ENCODE data around the gene NTM. TPM values are rescaled to one million over a fixed set of nuclear protein-coding genes. Genes with fewer than 3 reads are reported as not detected.

The NTM gene
- total and polyA plus RNA-seq, 9 donors, result 0.16 to 8.5 (median 0.55) TPM; not detected in 3

DNA sequence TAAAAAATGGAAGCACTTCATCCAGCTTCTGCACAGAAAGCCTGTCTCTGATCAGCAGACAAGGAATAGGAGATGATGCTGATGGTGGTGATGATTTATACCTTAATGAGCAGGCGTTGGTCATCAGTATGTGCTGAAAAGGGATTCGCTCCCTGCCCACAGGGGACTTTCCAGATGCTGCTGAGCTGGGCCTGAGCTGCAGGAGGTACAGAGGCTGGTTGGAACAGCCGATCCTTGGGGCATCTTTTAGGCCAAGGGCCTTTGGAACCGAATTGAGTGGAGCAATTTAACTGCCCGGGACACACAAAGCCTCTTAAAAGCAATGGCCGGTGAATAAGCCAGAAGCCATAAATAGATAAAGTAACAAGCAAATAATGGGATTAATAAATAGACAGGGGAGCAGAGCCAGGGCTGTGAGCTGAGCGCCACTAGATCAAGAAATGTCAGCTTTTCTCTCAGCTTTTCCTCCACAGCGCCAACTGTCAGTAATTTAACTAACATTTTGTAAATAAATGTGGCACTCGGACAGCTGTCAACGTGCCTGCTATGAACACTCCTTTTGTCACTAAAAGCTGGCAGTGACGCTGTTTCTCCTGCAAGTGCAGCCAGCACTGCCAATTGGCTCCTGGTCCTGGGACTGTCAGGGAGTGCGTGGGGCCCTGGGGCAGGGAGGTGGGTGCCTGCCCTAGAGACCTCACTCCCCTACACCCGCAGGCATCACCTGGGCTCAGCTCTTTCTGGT is 562.3 kb downstream of the NTM start:
- H3K4me3 ChIP-seq, result no peak overlapping the region
- H3K9me3 ChIP-seq, result no peaks in the 10 kb centered on the region
- H3K27ac ChIP-seq, result no peak overlapping the region
- DNase-seq, result no peak
- WGBS, 3 donors, result 77 to 83% (median 82%) methylated on average over 13 of the region's 13 CpGs
- no peaks in the 10 kb centered on the region for H3K27me3 ChIP-seq
- H3K36me3 ChIP-seq, result no peaks in the 10 kb centered on the region
- no peaks in the 10 kb centered on the region for H3K4me1 ChIP-seq (ENCODE audit: insufficient read depth)
- TF ChIP-seq EP300 (IDR thresholded peaks at IDR 0.05) (no peak), POLR2A (IDR thresholded peaks at IDR 0.05) (no peak), CTCF (IDR thresholded peaks at IDR 0.05) (no peak)
- intact Hi-C loops (cut with DNase I), result no loop called here

DNA sequence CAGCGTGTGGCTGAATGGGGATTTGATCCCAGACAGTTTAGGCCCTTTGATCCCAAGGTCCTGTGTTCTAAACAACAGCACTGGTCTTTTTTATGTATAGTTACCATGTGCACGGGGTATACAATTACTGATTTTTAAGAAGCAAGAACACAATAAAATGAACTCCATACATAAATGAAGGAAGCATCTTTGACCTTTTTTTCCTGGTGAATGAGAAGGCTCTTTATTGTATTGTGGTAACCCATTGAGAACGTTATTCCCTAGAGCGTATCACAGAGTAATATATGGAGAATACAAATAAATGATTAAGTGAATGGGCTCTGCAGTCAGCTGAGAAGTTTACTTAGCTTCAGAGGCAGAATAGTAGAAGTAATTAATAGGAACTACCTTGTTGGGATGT is 563.6 kb downstream of the NTM start:
- no peaks in the 10 kb centered on the region for H3K27me3 ChIP-seq
- DNase-seq, result no peak

GRCh38 chr11:131938351-131938751 is 567.9 kb downstream of the NTM start:
- no peaks in the 10 kb centered on the region for H3K27me3 ChIP-seq
- H3K9me3 ChIP-seq, result no peaks in the 10 kb centered on the region
- no peak for TF ChIP-seq POLR2A (IDR thresholded peaks at IDR 0.05)
- no peak for TF ChIP-seq EP300 (IDR thresholded peaks at IDR 0.05)
- TF ChIP-seq CTCF (IDR thresholded peaks at IDR 0.05), result no peak
- intact Hi-C loops (cut with DNase I), result no loop called here
- H3K4me3 ChIP-seq, result no peak overlapping the region
- 75 to 86% (median 82%) methylated on average over 6 of the region's 6 CpGs for WGBS, 3 donors
- H3K36me3 ChIP-seq, result no peaks in the 10 kb centered on the region
- H3K4me1 ChIP-seq (ENCODE audit: insufficient read depth), result no peaks in the 10 kb centered on the region
- no peak overlapping the region for H3K27ac ChIP-seq
- DNase-seq, result no peak

More for the DNA sequence above, 563.6 kb downstream of the NTM start:
- Histone ChIP-seq H3K4me1 (ENCODE audit: insufficient read depth) (no peaks in the 10 kb centered on the region), H3K9me3 (no peaks in the 10 kb centered on the region), H3K36me3 (no peaks in the 10 kb centered on the region), H3K4me3 (no peak overlapping the region), H3K27ac (no peak overlapping the region)
- intact Hi-C loops (cut with DNase I), result no loop called here
- TF ChIP-seq CTCF (IDR thresholded peaks at IDR 0.05), result no peak
- TF ChIP-seq EP300 (IDR thresholded peaks at IDR 0.05), result no peak
- TF ChIP-seq POLR2A (IDR thresholded peaks at IDR 0.05), result no peak
- 77 to 89% (median 84%) methylated on average over 4 of the region's 4 CpGs for WGBS, 3 donors

DNA sequence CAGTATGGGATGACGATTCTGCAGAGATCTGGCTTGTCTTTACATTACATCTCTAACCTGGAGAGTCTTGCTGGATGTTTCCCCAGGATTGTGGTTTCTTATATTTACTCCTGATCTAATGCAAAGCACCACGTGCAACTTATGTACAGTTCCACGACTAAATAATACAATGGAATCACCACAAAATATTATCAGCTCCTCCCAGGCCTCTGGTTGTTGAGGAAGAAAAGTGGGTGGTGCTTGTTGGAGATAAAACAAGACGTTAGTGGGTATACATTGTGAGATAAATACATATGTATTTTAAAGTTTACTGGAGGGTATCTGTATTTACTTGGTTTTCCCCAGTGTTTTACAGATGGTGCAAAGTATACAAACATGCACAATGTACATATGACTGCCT is 569.7 kb downstream of the NTM start:
- intact Hi-C loops (cut with DNase I), result no loop called here
- H3K27ac ChIP-seq, result no peak overlapping the region
- no peaks in the 10 kb centered on the region for H3K27me3 ChIP-seq
- 49 to 65% (median 54%) methylated on average over 4 of the region's 4 CpGs for WGBS, 3 donors
- H3K4me3 ChIP-seq, result no peak overlapping the region
- no peaks in the 10 kb centered on the region for H3K4me1 ChIP-seq (ENCODE audit: insufficient read depth)
- TF ChIP-seq POLR2A (IDR thresholded peaks at IDR 0.05), result no peak
- no peak for TF ChIP-seq EP300 (IDR thresholded peaks at IDR 0.05)
- no peak for TF ChIP-seq CTCF (IDR thresholded peaks at IDR 0.05)
- H3K9me3 ChIP-seq, result no peaks in the 10 kb centered on the region
- no peaks in the 10 kb centered on the region for H3K36me3 ChIP-seq
- no peak for DNase-seq
